Esophagus muscularis mucosa (tissue), 3 donors: ENCODE measurements around the gene ITPR2.

Experiments used
- POLR2A ChIP-seq: fragments of 450-650 bp; IDR thresholded peaks from one replicate; pipeline ENCODE4 v1.6.1; 2017; ENCODE audit warnings: antibody characterized with exemption, moderate library complexity, mild to moderate bottlenecking, low read depth
- TF ChIP-seq, protein P1 (sequence below), 3 experiments: fragments of 200-600 bp in 2 of 3; fragments of 450-650 bp in 1 of 3; sonication (generic) in 2 of 3; IDR thresholded peaks; one replicate each; pipeline ENCODE4 v1.5.1; 2017 to 2019; ENCODE audit warnings: antibody characterized with exemption in 3 of 3, mild to moderate bottlenecking in 2 of 3, moderate library complexity in 1 of 3

DNA sequence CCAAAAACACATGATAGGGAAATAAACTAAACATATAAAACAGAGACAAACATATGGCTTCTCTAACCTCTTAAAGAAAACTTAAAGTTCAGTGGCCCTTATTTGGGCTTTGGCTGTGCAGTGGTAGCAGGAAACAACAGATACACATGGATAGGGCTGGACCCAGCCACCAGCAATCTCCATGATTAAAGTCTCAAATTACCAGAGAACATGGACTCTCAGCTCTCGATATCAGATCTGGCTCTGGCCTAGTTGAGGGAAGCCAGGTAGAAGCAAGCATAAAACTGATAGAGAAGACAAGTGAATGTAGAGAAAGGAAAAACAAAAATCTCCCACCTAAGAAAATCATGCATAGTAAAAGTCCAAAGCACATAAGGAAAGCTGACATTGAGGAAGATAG, 164.8 kb downstream of the ITPR2 start:
- TF ChIP-seq, protein P1, sequence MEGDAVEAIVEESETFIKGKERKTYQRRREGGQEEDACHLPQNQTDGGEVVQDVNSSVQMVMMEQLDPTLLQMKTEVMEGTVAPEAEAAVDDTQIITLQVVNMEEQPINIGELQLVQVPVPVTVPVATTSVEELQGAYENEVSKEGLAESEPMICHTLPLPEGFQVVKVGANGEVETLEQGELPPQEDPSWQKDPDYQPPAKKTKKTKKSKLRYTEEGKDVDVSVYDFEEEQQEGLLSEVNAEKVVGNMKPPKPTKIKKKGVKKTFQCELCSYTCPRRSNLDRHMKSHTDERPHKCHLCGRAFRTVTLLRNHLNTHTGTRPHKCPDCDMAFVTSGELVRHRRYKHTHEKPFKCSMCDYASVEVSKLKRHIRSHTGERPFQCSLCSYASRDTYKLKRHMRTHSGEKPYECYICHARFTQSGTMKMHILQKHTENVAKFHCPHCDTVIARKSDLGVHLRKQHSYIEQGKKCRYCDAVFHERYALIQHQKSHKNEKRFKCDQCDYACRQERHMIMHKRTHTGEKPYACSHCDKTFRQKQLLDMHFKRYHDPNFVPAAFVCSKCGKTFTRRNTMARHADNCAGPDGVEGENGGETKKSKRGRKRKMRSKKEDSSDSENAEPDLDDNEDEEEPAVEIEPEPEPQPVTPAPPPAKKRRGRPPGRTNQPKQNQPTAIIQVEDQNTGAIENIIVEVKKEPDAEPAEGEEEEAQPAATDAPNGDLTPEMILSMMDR (IDR thresholded peaks at IDR 0.05), result no peak
- no peak for TF ChIP-seq POLR2A
